Upper lobe of left lung (tissue), 6 donors: ENCODE data around the gene MYOD1. TPM values are rescaled to one million over a fixed set of nuclear protein-coding genes. Genes with fewer than 3 reads are reported as not detected.

Experiments used
- ATAC-seq, 2 donors: fragments of 200-7000 bp; cut with Tn5 transposase; one replicate each; pipeline ENCODE4 v1.9.1; 2022; ENCODE audit warnings: mild to moderate bottlenecking in 2 of 2, moderate library complexity in 2 of 2; ENCODE audit not compliant: low FRiP score in 2 of 2
- DNase-seq, 2 donors: peaks; one replicate each; pipeline ENCODE4 v3.0.0-alpha.2; 2019 to 2020
- H3K27ac ChIP-seq, 4 donors: fragments of 200-600 bp; sonication (generic); one replicate each; pipeline ENCODE4 v1.5.1; 2016 to 2019
- H3K27me3 ChIP-seq, 4 donors: fragments of 200-600 bp; sonication (generic); one replicate each; pipeline ENCODE4 v1.5.1; 2017 to 2019
- H3K36me3 ChIP-seq, 4 donors: fragments of 200-600 bp; sonication (generic); one replicate each; pipeline ENCODE4 v1.5.1; 2016 to 2019
- H3K4me1 ChIP-seq, 4 donors: fragments of 200-600 bp; sonication (generic); one replicate each; pipeline ENCODE4 v1.5.1; 2018 to 2019
- H3K4me3 ChIP-seq, 4 donors: fragments of 200-600 bp; sonication (generic); one replicate each; pipeline ENCODE4 v1.5.1; 2017 to 2019; ENCODE audit warnings: mild to moderate bottlenecking in 2 of 4, moderate library complexity in 1 of 4
- H3K9me3 ChIP-seq, 4 donors: fragments of 200-600 bp; sonication (generic); one replicate each; pipeline ENCODE4 v1.5.1; 2018 to 2019
- CTCF ChIP-seq, 6 experiments: fragments of 450-650 bp in 4 of 6; fragments of 200-600 bp in 2 of 6; sonication (generic) in 2 of 6; IDR thresholded peaks; one replicate each; pipeline ENCODE4 v1.5.1; 2016 to 2019; ENCODE audit warnings: antibody characterized with exemption in 6 of 6
- EP300 ChIP-seq, 4 donors: sonication (generic); formaldehyde crosslinking; IDR thresholded peaks; one replicate each; pipeline ENCODE4 v1.5.1; 2017; ENCODE audit warnings: antibody characterized with exemption in 4 of 4, control low read depth in 2 of 4
- POLR2A ChIP-seq, 4 donors: fragments of 450-650 bp; IDR thresholded peaks; one replicate each; pipeline ENCODE4 v1.5.1; 2016 to 2017; ENCODE audit warnings: antibody characterized with exemption in 4 of 4, mild to moderate bottlenecking in 2 of 4
- POLR2AphosphoS5 ChIP-seq, 2 donors: sonication (generic); formaldehyde crosslinking; IDR thresholded peaks; one replicate each; pipeline ENCODE4 v1.5.1; 2017; ENCODE audit warnings: antibody characterized with exemption in 2 of 2
- WGBS, 2 donors: methylation state at CpG; one replicate each; pipeline ENCODE4 v1.1.5; 2017 to 2018; 5-methylcytosine and 5-hydroxymethylcytosine counted together
- total RNA-seq, 6 donors: library from RNA; depleted of rRNA in 4 of 6; stranded (reverse); fragments of >200 nt in 4 of 6; gene quantifications; one replicate each; pipeline versions ENCODE4 v1.1.0 to v1.2.1, GENCODE V29; 2016 to 2021
- donor health status: DM: no; HTN: no; CAD: no; lungs with moderate emphysema.
- donor health status: DM: no; HTN: yes; CAD: no; lungs with severe emphysema.

Gene MYOD1
- total RNA-seq, 6 donors from 2014 or later = not detected

DNA sequence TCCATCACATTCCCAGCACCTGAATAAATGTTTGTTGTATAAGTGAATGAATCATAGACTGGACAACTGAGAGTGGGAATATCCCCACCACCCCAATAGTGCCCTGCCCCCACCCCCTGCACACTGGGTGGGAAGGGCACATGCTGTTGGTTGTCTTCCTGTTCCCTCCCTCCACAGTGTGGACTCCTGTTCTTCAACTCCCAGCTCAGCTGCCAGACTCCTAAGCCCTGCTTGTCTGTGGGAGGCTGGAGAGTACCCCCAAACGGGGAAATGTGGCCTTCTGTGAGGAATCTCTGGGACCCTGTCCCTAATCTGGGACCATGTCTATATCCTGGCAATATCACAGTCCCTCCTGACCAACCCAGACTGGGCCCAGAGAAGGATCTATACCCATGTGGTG lies 5.5 kb upstream of the MYOD1 start:
- no peaks in the 10 kb centered on the region for H3K36me3 ChIP-seq
- no peaks in the 10 kb centered on the region for H3K9me3 ChIP-seq
- H3K4me3 ChIP-seq = no peak overlapping the region
- no peak overlapping the region for H3K27ac ChIP-seq
- H3K27me3 ChIP-seq = no peaks in the 10 kb centered on the region
- TF ChIP-seq EP300 (IDR thresholded peaks at IDR 0.05) = no peak
- no peak for TF ChIP-seq POLR2AphosphoS5 (IDR thresholded peaks at IDR 0.05)
- DNase-seq (no peak), ATAC-seq (no peak)
- WGBS, 2 donors = 0% methylated on average over 1 of the region's 1 CpG
- no peaks in the 10 kb centered on the region for H3K4me1 ChIP-seq

DNA sequence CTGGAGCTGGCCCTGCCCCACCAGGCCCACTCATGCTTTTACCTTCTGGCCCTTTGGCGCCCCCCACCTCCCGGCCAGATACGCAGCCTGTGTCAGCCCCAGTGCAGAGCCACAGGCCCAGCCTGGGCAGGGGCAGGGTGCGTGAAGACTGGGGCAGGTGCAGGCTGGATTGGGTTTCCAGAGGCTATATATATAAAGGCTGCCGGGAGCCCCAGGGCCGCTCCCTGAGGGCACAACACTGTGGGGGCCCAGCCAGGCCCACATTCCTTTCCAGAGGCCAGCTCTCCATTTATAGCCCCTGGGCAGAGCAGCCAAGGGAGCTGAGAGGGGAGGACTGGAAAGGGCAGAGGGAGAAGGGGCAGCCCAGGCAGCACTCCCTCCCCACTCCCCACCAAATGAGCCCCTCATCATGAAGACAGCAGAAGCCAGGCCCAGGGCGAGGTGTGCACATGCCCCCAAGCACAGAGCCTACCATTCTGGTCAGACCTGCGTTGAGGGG lies 5.0 kb upstream of the MYOD1 start:
- H3K4me1 ChIP-seq = peaks cover 0 to 4% (median 0%) of the 10 kb centered on the region in 4 donors
- TF ChIP-seq CTCF (IDR thresholded peaks at IDR 0.05) (no peak), EP300 (IDR thresholded peaks at IDR 0.05) (no peak), POLR2A (IDR thresholded peaks at IDR 0.05) (no peak), POLR2AphosphoS5 (IDR thresholded peaks at IDR 0.05) (no peak)
- no peak for DNase-seq
- no peaks in the 10 kb centered on the region for H3K9me3 ChIP-seq
- no peaks in the 10 kb centered on the region for H3K36me3 ChIP-seq
- 55 to 57% methylated on average over 4 to 8 of the region's 8 CpGs for WGBS, 2 donors
- H3K27ac ChIP-seq = no peak overlapping the region
- no peak for ATAC-seq
- no peak overlapping the region for H3K4me3 ChIP-seq
- peaks cover 0 to 5% (median 2%) of the 10 kb centered on the region in 4 donors for H3K27me3 ChIP-seq

DNA sequence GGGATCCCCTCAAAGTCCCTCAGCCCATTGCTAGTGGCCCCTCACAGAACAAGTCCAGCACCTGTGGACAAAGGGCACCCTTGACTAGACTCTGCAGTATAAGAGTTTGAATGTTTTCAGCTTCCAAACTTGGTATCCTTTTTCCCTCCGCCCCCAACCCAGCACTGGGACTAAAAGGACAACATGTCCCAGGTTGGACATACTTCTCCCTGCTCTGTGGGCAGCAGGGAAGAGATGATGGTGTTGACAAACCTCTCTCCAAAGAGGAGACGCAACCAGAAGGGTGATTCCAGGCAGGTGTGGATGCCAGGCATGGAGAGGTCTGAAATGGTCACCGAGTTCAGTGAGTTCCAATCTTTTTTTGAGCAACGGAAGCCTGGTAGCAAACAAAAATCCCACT lies 4.5 kb upstream of the MYOD1 start:
- ATAC-seq (no peak), DNase-seq (no peak)
- Histone ChIP-seq H3K36me3 (no peaks in the 10 kb centered on the region), H3K9me3 (no peaks in the 10 kb centered on the region), H3K4me1 (peaks cover 0 to 8% (median 0%) of the 10 kb centered on the region in 4 donors), H3K27me3 (peaks cover 0 to 10% (median 5%) of the 10 kb centered on the region in 4 donors), H3K27ac (no peak overlapping the region), H3K4me3 (no peak overlapping the region)
- TF ChIP-seq EP300 (IDR thresholded peaks at IDR 0.05) = no peak
- no peak for TF ChIP-seq POLR2AphosphoS5 (IDR thresholded peaks at IDR 0.05)
- no peak for TF ChIP-seq CTCF (IDR thresholded peaks at IDR 0.05)
- TF ChIP-seq POLR2A (IDR thresholded peaks at IDR 0.05) = no peak
- 70 to 83% methylated on average over 4 of the region's 4 CpGs for WGBS, 2 donors

DNA sequence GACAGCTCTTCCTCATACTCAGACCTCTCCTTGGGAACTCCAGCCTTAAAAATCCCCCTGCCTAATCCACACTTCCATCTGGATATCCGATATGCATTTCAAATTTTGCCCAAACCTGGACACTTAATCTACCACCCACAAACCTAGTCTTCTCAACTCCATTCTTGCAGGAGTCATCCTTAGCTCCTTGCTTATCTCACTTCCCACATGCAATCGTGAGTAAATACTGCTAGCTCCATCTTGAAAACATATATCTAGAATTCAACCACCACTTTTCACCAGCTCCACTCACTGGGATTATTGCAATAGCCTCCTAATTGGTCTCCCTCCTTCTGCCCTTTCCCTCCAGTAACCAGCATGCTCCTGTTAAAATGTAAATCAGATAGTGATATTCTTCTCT lies 2.6 kb upstream of the MYOD1 start:
- ATAC-seq (no peak), DNase-seq (no peak)
- Histone ChIP-seq H3K36me3 (no peaks in the 10 kb centered on the region), H3K4me1 (peaks cover 0 to 26% (median 6%) of the 10 kb centered on the region in 4 donors), H3K4me3 (no peak overlapping the region), H3K9me3 (no peaks in the 10 kb centered on the region), H3K27ac (no peak overlapping the region), H3K27me3 (peaks cover 0 to 27% (median 19%) of the 10 kb centered on the region in 4 donors)
- no peak for TF ChIP-seq CTCF (IDR thresholded peaks at IDR 0.05)
- no peak for TF ChIP-seq EP300 (IDR thresholded peaks at IDR 0.05)
- TF ChIP-seq POLR2A (IDR thresholded peaks at IDR 0.05) = no peak
- no peak for TF ChIP-seq POLR2AphosphoS5 (IDR thresholded peaks at IDR 0.05)
- 75 to 76% methylated on average over 2 of the region's 2 CpGs for WGBS, 2 donors

- no peak for TF ChIP-seq POLR2A (IDR thresholded peaks at IDR 0.05)
- TF ChIP-seq CTCF (IDR thresholded peaks at IDR 0.05) = no peak
- TF ChIP-seq EP300 (IDR thresholded peaks at IDR 0.05) = no peak
- TF ChIP-seq POLR2AphosphoS5 (IDR thresholded peaks at IDR 0.05) = no peak
- no peaks in the 10 kb centered on the region for H3K36me3 ChIP-seq
- 54 to 69% methylated on average over 2 to 7 of the region's 7 CpGs for WGBS, 2 donors
- H3K4me3 ChIP-seq = no peak overlapping the region
- peaks cover 0 to 26% (median 6%) of the 10 kb centered on the region in 4 donors for H3K4me1 ChIP-seq
- H3K27ac ChIP-seq = no peak overlapping the region
- ATAC-seq (no peak), DNase-seq (no peak)
- H3K9me3 ChIP-seq = no peaks in the 10 kb centered on the region
- H3K27me3 ChIP-seq = peaks cover 0 to 27% (median 19%) of the 10 kb centered on the region in 4 donors
Measured at GRCh38 chr11:17718015-17718414, 1.4 kb upstream of the MYOD1 start.
